DND-41 (cell line): ENCODE data around the gene MALT1.

ENCODE experiments used
- ATAC-seq: fragments of 200-7000 bp; cut with Tn5 transposase; 3 replicates; pipeline ENCODE4 v1.9.1; 2021; ENCODE audit warnings: low read depth; ENCODE audit not compliant: insufficient read depth
- DNase-seq: peaks from one replicate; pipeline ENCODE4 v3.0.0-alpha.2; 2020
- H2AFZ ChIP-seq: 2 replicates; pipeline ENCODE4 v1.6.0; 2012; ENCODE audit warnings: low read depth, low read length
- H3K27ac ChIP-seq: 2 replicates; pipeline ENCODE4 v1.5.1; 2012; ENCODE audit warnings: low read length, inconsistent platforms
- H3K27me3 ChIP-seq: fragments of 200-600 bp; sonication (generic); 2 replicates; pipeline ENCODE4 v1.6.0; 2012; ENCODE audit warnings: low read length, mild to moderate bottlenecking, inconsistent platforms; ENCODE audit not compliant: insufficient read depth, poor library complexity
- H3K36me3 ChIP-seq: 2 replicates; pipeline ENCODE4 v1.5.1; 2012; ENCODE audit warnings: low read length, inconsistent platforms; ENCODE audit not compliant: insufficient read depth
- H3K4me1 ChIP-seq: 2 replicates; pipeline ENCODE4 v1.5.1; 2012; ENCODE audit warnings: mild to moderate bottlenecking, low read length; ENCODE audit not compliant: insufficient read depth
- H3K4me2 ChIP-seq: 2 replicates; pipeline ENCODE4 v1.6.0; 2012; ENCODE audit warnings: mild to moderate bottlenecking, moderate library complexity, low read length, inconsistent platforms; ENCODE audit not compliant: insufficient read depth
- H3K4me3 ChIP-seq, 2 experiments: fragments of 200-600 bp in 1 of 2; shearing (Covaris generic) in 1 of 2; 2 replicates each; pipeline ENCODE4 v1.5.1; 2012 to 2016; ENCODE audit warnings: inconsistent platforms in 2 of 2, low read length in 2 of 2, mild to moderate bottlenecking in 2 of 2, low read depth in 1 of 2, moderate library complexity in 1 of 2
- H3K79me2 ChIP-seq: 2 replicates; pipeline ENCODE4 v1.6.0; 2012; ENCODE audit warnings: low read length, inconsistent platforms; ENCODE audit not compliant: insufficient read depth
- H3K9ac ChIP-seq: 2 replicates; pipeline ENCODE4 v1.6.0; 2012; ENCODE audit warnings: low read depth, mild to moderate bottlenecking, inconsistent platforms, low read length, moderate library complexity
- H3K9me3 ChIP-seq: 2 replicates; pipeline ENCODE4 v1.5.1; 2012; ENCODE audit warnings: low read length, moderate library complexity, mild to moderate bottlenecking, inconsistent platforms; ENCODE audit not compliant: insufficient read depth, severe bottlenecking
- H4K20me1 ChIP-seq: 2 replicates; pipeline ENCODE4 v1.6.0; 2012; ENCODE audit warnings: low read length; ENCODE audit not compliant: insufficient read depth
- CTCF ChIP-seq: IDR thresholded peaks from 2 replicates; pipeline ENCODE4 v1.5.1; 2012; ENCODE audit warnings: borderline replicate concordance, low read length, moderate library complexity, mild to moderate bottlenecking; ENCODE audit not compliant: poor library complexity, severe bottlenecking; ENCODE audit errors: extremely low read depth
- EZH2 ChIP-seq: IDR thresholded peaks from 3 replicates; pipeline ENCODE4 v1.6.1; 2012; ENCODE audit warnings: borderline replicate concordance, low read depth, mild to moderate bottlenecking, moderate library complexity, low read length, inconsistent platforms; ENCODE audit not compliant: severe bottlenecking

Gene MALT1

GRCh38 chr18:58761970-58762780 is 90.9 kb downstream of the MALT1 start:
- H3K27ac ChIP-seq = no peak overlapping the region
- no peak overlapping the region for H3K4me3 ChIP-seq
- H3K27me3 ChIP-seq = no peaks in the 10 kb centered on the region
- H2AFZ ChIP-seq = no peak overlapping the region
- H4K20me1 ChIP-seq = peaks cover 4% of the 10 kb centered on the region; the same call in 1 of the 2 replicates
- TF ChIP-seq EZH2 (no peak), CTCF (no peak)
- H3K9ac ChIP-seq = no peak overlapping the region
- no peaks in the 10 kb centered on the region for H3K36me3 ChIP-seq
- no peak for ATAC-seq
- no peak overlapping the region for H3K4me2 ChIP-seq
- H3K4me1 ChIP-seq = no peaks in the 10 kb centered on the region
- no peaks in the 10 kb centered on the region for H3K9me3 ChIP-seq
- no peaks in the 10 kb centered on the region for H3K79me2 ChIP-seq
- DNase-seq = no peak

- no peaks in the 10 kb centered on the region for H3K9me3 ChIP-seq
- H3K4me1 ChIP-seq = no peaks in the 10 kb centered on the region
- DNase-seq = no peak
- no peaks in the 10 kb centered on the region for H3K79me2 ChIP-seq
- H2AFZ ChIP-seq = no peak overlapping the region
- no peak overlapping the region for H3K4me2 ChIP-seq
- no peaks in the 10 kb centered on the region for H3K27me3 ChIP-seq
- no peak for ATAC-seq
- no peak overlapping the region for H3K4me3 ChIP-seq
- TF ChIP-seq EZH2 = no peak
- no peak for TF ChIP-seq CTCF
- H4K20me1 ChIP-seq = 0 out of 2 replicates have a peak, but pooled peaks cover 4% of the 10 kb centered on the region
- no peak overlapping the region for H3K27ac ChIP-seq
- no peak overlapping the region for H3K9ac ChIP-seq
- H3K36me3 ChIP-seq = no peaks in the 10 kb centered on the region
Measured at GRCh38 chr18:58762781-58763171, 91.5 kb downstream of the MALT1 start.

- TF ChIP-seq CTCF (no peak), EZH2 (no peak)
- Histone ChIP-seq H4K20me1 (0 out of 2 replicates have a peak, but pooled peaks cover 4% of the 10 kb centered on the region), H3K4me2 (no peak overlapping the region), H2AFZ (no peak overlapping the region), H3K9me3 (no peaks in the 10 kb centered on the region), H3K27me3 (no peaks in the 10 kb centered on the region), H3K27ac (no peak overlapping the region), H3K4me3 (no peak overlapping the region), H3K36me3 (no peaks in the 10 kb centered on the region), H3K79me2 (no peaks in the 10 kb centered on the region), H3K4me1 (no peaks in the 10 kb centered on the region), H3K9ac (no peak overlapping the region)
- DNase-seq (no peak), ATAC-seq (no peak)
Measured at GRCh38 chr18:58766164-58766563, 94.9 kb downstream of the MALT1 start.

- H3K27ac ChIP-seq = no peak overlapping the region
- H2AFZ ChIP-seq = no peak overlapping the region; the same call in 1 of the 2 replicates
- H3K79me2 ChIP-seq = no peaks in the 10 kb centered on the region
- H3K36me3 ChIP-seq = no peaks in the 10 kb centered on the region
- no peak overlapping the region for H3K4me2 ChIP-seq
- ATAC-seq = no peak
- H4K20me1 ChIP-seq = 0 out of 2 replicates have a peak, but pooled peaks cover 4% of the 10 kb centered on the region
- no peaks in the 10 kb centered on the region for H3K9me3 ChIP-seq
- no peak for TF ChIP-seq CTCF
- TF ChIP-seq EZH2 = no peak
- no peak overlapping the region for H3K9ac ChIP-seq
- H3K4me1 ChIP-seq = no peaks in the 10 kb centered on the region
- DNase-seq = no peak
- no peak overlapping the region for H3K4me3 ChIP-seq
- H3K27me3 ChIP-seq = no peaks in the 10 kb centered on the region
Measured at GRCh38 chr18:58766946-58767345, 95.7 kb downstream of the MALT1 start.
